GM23248 (cell line): ENCODE results near the gene SIVA1. TPM values are rescaled to one million over a fixed set of nuclear protein-coding genes. Genes with fewer than 3 reads are reported as not detected.

Experiments used
- DNase-seq: peaks from one replicate; pipeline ENCODE4 v3.0.0-alpha.2; 2015
- H2AFZ ChIP-seq: fragments of 200-600 bp; sonication (generic); 2 replicates; pipeline ENCODE4 v1.6.1; 2016; ENCODE audit warnings: antibody characterized with exemption
- H3F3A ChIP-seq: fragments of 200-600 bp; sonication (generic); 2 replicates; pipeline ENCODE4 v1.6.1; 2016; ENCODE audit warnings: mild to moderate bottlenecking, antibody characterized with exemption, mixed run types; ENCODE audit not compliant: insufficient read depth
- H3K27ac ChIP-seq: fragments of 200-600 bp; sonication (generic); 2 replicates; pipeline ENCODE4 v1.5.1; 2016; ENCODE audit warnings: mild to moderate bottlenecking
- H3K27me3 ChIP-seq: fragments of 200-600 bp; sonication (generic); replicated peaks from 2 replicates; pipeline ENCODE4 v1.6.1; 2016; ENCODE audit warnings: mild to moderate bottlenecking; ENCODE audit not compliant: insufficient read depth
- H3K36me3 ChIP-seq: fragments of 200-600 bp; sonication (generic); 2 replicates; pipeline ENCODE4 v1.6.1; 2016; ENCODE audit warnings: low read depth, mild to moderate bottlenecking
- H3K4me1 ChIP-seq: fragments of 200-600 bp; sonication (generic); 2 replicates; pipeline ENCODE4 v1.6.1; 2016; ENCODE audit warnings: mild to moderate bottlenecking; ENCODE audit not compliant: insufficient read depth
- H3K4me2 ChIP-seq: fragments of 200-600 bp; sonication (generic); one replicate; pipeline ENCODE4 v1.6.1; 2016; ENCODE audit warnings: mild to moderate bottlenecking; ENCODE audit not compliant: unreplicated experiment
- H3K4me3 ChIP-seq: fragments of 200-600 bp; sonication (generic); 2 replicates; pipeline ENCODE4 v1.5.1; 2016; ENCODE audit warnings: mild to moderate bottlenecking
- H3K79me2 ChIP-seq: fragments of 200-600 bp; sonication (generic); 2 replicates; pipeline ENCODE4 v1.6.1; 2016; ENCODE audit warnings: mild to moderate bottlenecking; ENCODE audit not compliant: insufficient read depth
- H3K9ac ChIP-seq: fragments of 200-600 bp; sonication (generic); 2 replicates; pipeline ENCODE4 v1.6.1; 2016; ENCODE audit warnings: mild to moderate bottlenecking
- H3K9me2 ChIP-seq: fragments of 200-600 bp; sonication (generic); 2 replicates; pipeline ENCODE4 v1.6.1; 2016; ENCODE audit warnings: mixed run types, mild to moderate bottlenecking, moderate library complexity; ENCODE audit not compliant: insufficient read depth
- H3K9me3 ChIP-seq: fragments of 200-600 bp; sonication (generic); one replicate; pipeline ENCODE4 v1.6.1; 2017; ENCODE audit warnings: low read depth
- H4K20me1 ChIP-seq: fragments of 200-600 bp; sonication (generic); 2 replicates; pipeline ENCODE4 v1.6.0; 2016; ENCODE audit not compliant: insufficient read depth
- EZH2 ChIP-seq: fragments of 200-600 bp; sonication (generic); IDR thresholded peaks from 2 replicates; pipeline ENCODE4 v1.6.1; 2018; ENCODE audit warnings: antibody characterized with exemption, mild to moderate bottlenecking; ENCODE audit not compliant: insufficient read depth, poor library complexity, severe bottlenecking
- EZH2phosphoT487 ChIP-seq: fragments of 200-600 bp; sonication (generic); IDR thresholded peaks from 2 replicates; pipeline ENCODE4 v1.6.1; 2018; ENCODE audit warnings: antibody characterized with exemption, moderate library complexity, mild to moderate bottlenecking, low read depth; ENCODE audit not compliant: insufficient read depth
- WGBS, 2 experiments: methylation state at CpG; one replicate each; pipeline ENCODE4 v1.1.6; 2015 to 2017; ENCODE audit warnings: low lambda C conversion rate in 2 of 2, low coverage in 1 of 2; ENCODE audit errors: missing lambda C conversion rate in 2 of 2; 5-methylcytosine and 5-hydroxymethylcytosine counted together
- in situ Hi-C: fragments of 300-500 bp; cut with MboI; formaldehyde crosslinking; loops from 2 replicates; pipeline ENCODE4 v1.15.0; 2020
- polyA plus RNA-seq: library from polyadenylated mRNA; unstranded; fragments of >200 nt; fragmentation: Nextera tagmentation; extraction: Ambion mirVana; gene quantifications from 2 replicates; pipeline ENCODE4 v1.2.1, GENCODE V29; 2016
- total RNA-seq: library from RNA; depleted of rRNA; stranded (reverse); fragments of >200 nt; shearing (Covaris generic); gene quantifications from 2 replicates; pipeline ENCODE4 v1.2.3, GENCODE V29; 2014

SIVA1 gene
- total and polyA plus RNA-seq, 2 experiments from 2014 or later: 132 to 174 TPM

DNA sequence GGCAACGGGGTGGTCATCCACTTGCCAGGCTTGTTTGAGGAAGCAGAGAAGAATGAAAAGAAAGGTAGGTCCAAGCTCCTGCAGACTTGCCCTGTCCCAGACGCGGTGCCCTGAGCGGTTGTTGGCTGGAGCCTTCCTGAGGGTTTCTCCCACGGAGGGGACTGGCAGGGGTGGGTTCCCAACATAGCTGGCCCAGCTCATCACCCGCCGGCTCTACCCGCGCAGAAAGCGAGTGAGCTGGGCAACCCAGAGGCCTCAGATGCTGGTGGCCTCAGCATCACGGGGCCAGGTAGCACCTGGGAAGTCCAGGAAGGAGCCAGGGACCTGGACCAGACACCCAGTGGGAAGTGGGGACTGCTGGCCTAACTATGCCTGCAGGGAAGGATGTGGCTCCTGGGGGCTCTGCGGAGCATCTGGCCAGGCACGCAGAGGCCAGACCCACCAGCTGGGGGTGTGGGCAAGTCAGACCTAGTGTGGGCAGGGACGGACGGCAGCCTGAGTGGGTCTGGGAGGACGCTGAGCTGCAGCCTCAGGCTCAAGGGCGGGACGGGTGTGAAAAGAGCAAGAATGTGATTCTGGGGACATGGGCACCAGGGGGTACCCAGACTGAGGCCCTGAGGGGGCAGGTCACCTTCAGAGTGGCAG lies 14.4 kb upstream of the SIVA1 start:
- no peak overlapping the region for H3K4me2 ChIP-seq
- WGBS, 2 experiments: 90 to 93% methylated on average over 18 of the region's 18 CpGs
- no peak overlapping the region for H2AFZ ChIP-seq
- TF ChIP-seq EZH2phosphoT487 (no peak), EZH2 (no peak)
- H3K36me3 ChIP-seq: no peaks in the 10 kb centered on the region
- peaks cover 13% of the 10 kb centered on the region for H3K4me1 ChIP-seq
- in situ Hi-C loops: no loop called here
- no peaks in the 10 kb centered on the region for H3K79me2 ChIP-seq
- no peak overlapping the region for H3K4me3 ChIP-seq
- no peaks in the 10 kb centered on the region for H3K9me3 ChIP-seq
- no peak overlapping the region for H3K27ac ChIP-seq
- no peaks in the 10 kb centered on the region for H4K20me1 ChIP-seq
- no peak for DNase-seq
- H3K9ac ChIP-seq: no peak overlapping the region
- H3K27me3 ChIP-seq: no peaks in the 10 kb centered on the region
- H3F3A ChIP-seq: no peaks in the 10 kb centered on the region; the same call in 1 of the 2 replicates
- H3K9me2 ChIP-seq: no peaks in the 10 kb centered on the region

DNA sequence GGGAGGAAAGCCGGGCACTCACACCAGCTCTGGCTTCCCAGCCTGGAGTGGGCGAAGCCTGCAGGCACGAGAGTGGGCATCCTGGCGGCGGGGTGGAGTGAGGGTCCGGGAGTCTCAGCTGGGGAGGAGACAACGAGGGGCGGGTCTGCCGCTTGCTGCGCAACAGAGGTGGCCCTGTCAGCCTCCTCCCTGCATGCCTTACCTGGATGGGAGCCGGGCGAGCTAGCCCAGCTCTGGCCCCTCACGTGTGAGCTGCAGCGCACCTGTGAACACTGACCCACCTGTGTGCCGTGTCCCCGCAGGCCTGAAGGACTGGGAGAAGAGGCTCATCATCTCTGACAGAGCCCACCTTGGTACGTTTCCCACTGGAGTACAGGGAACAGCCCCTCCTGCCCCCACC lies 13.9 kb upstream of the SIVA1 start:
- no peaks in the 10 kb centered on the region for H3K27me3 ChIP-seq
- in situ Hi-C loops: no loop called here
- WGBS, 2 experiments: 87 to 90% methylated on average over 14 to 15 of the region's 17 CpGs

GRCh38 chr14:104739546-104740516 lies 13.1 kb upstream of the SIVA1 start:
- in situ Hi-C loops: no loop called here
- WGBS, 2 experiments: 88 to 91% methylated on average over 29 of the region's 29 CpGs
- TF ChIP-seq EZH2phosphoT487 (no peak), EZH2 (no peak)

More for the DNA sequence above, 13.9 kb upstream of the SIVA1 start:
- Histone ChIP-seq H3K79me2 (no peaks in the 10 kb centered on the region), H2AFZ (no peak overlapping the region), H3K4me3 (no peak overlapping the region), H3K27ac (no peak overlapping the region), H3K4me2 (no peak overlapping the region), H3K9me3 (no peaks in the 10 kb centered on the region), H4K20me1 (no peaks in the 10 kb centered on the region), H3F3A (no peaks in the 10 kb centered on the region; the same call in 1 of the 2 replicates), H3K4me1 (peaks cover 16% of the 10 kb centered on the region), H3K9ac (no peak overlapping the region), H3K9me2 (no peaks in the 10 kb centered on the region), H3K36me3 (no peaks in the 10 kb centered on the region)
- TF ChIP-seq EZH2: no peak
- DNase-seq: no peak

DNA sequence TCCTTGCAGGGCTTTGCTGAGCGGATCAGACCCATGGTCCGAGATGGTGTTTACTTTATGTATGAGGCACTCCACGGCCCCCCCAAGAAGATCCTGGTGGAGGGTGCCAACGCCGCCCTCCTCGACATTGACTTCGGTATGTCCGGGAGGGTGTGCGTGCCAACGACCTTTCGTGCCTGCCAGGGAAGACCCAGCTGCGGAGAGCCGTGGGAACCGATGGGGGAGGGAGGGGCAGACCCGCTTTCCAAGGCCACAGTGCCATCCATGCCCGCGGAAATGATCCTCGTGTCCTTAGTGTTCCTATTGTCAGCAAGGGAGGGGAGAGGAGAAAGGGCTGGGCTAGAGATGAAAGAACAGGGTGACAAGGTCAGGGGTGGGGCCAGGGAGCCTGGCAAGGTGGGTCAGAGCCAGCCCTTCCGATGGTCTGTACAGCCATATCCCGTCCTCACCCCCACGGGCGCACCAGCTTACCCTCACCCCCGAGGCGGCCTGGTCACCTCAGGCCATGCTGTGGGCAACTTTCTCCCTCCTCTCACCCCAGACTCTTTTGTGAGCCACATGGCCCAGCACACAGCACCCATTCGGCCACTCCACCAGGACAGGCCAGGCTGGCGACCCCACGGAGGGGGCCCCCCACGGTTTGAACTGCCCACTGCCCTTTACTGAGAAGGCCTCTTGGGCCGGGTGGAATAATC lies 11.7 kb upstream of the SIVA1 start:
- DNase-seq: no peak
- no peaks in the 10 kb centered on the region for H3K27me3 ChIP-seq
- no peak overlapping the region for H3K4me2 ChIP-seq
- no peaks in the 10 kb centered on the region for H4K20me1 ChIP-seq
- H3K9ac ChIP-seq: no peak overlapping the region
- H3F3A ChIP-seq: 0 out of 2 replicates have a peak, but pooled peaks cover under 1% of the 10 kb centered on the region
- H3K27ac ChIP-seq: no peak overlapping the region
- 94 to 96% methylated on average over 24 to 29 of the region's 29 CpGs for WGBS, 2 experiments
- H3K79me2 ChIP-seq: no peaks in the 10 kb centered on the region
- H3K4me1 ChIP-seq: peaks cover 15% of the 10 kb centered on the region; the same call in 1 of the 2 replicates
- no peak overlapping the region for H3K4me3 ChIP-seq
- H2AFZ ChIP-seq: no peak overlapping the region
- no peaks in the 10 kb centered on the region for H3K9me3 ChIP-seq
- H3K36me3 ChIP-seq: no peaks in the 10 kb centered on the region
- no peaks in the 10 kb centered on the region for H3K9me2 ChIP-seq
- in situ Hi-C loops: no loop called here
- TF ChIP-seq EZH2phosphoT487 (no peak), EZH2 (no peak)

More at GRCh38 chr14:104739546-104740516, 13.1 kb upstream of the SIVA1 start:
- no peak overlapping the region for H3K9ac ChIP-seq
- no peak overlapping the region for H3K4me3 ChIP-seq
- H2AFZ ChIP-seq: no peak overlapping the region
- H3F3A ChIP-seq: no peaks in the 10 kb centered on the region; the same call in 1 of the 2 replicates
- H4K20me1 ChIP-seq: no peaks in the 10 kb centered on the region
- no peaks in the 10 kb centered on the region for H3K27me3 ChIP-seq
- no peak overlapping the region for H3K27ac ChIP-seq
- no peaks in the 10 kb centered on the region for H3K9me3 ChIP-seq
- H3K4me1 ChIP-seq: peaks cover 16% of the 10 kb centered on the region
- H3K79me2 ChIP-seq: no peaks in the 10 kb centered on the region
- DNase-seq: no peak
- H3K4me2 ChIP-seq: no peak overlapping the region
- no peaks in the 10 kb centered on the region for H3K36me3 ChIP-seq
- no peaks in the 10 kb centered on the region for H3K9me2 ChIP-seq
